Measurements from ENCODE around the gene PPP4C.
A peak's percentile ranks its signal among the peaks of the same experiment; 100 is the strongest.

The PPP4C gene

GRCh38 chr16:30082545-30083090 lies 6.8 kb downstream of the PPP4C start:
- no peak for DNase-seq (ENCODE audit: low read depth)

GRCh38 chr16:30083216-30084055 lies 7.6 kb downstream of the PPP4C start:
- DNase-seq (ENCODE audit: low read depth) = no peak

GRCh38 chr16:30084096-30084815 lies 8.5 kb downstream of the PPP4C start:
- no peak for DNase-seq (ENCODE audit: low read depth)

- DNase-seq (ENCODE audit: low read depth) = no peak
These were observed 9.0 kb downstream of the PPP4C start for GRCh38 chr16:30084816-30085159.

DNA sequence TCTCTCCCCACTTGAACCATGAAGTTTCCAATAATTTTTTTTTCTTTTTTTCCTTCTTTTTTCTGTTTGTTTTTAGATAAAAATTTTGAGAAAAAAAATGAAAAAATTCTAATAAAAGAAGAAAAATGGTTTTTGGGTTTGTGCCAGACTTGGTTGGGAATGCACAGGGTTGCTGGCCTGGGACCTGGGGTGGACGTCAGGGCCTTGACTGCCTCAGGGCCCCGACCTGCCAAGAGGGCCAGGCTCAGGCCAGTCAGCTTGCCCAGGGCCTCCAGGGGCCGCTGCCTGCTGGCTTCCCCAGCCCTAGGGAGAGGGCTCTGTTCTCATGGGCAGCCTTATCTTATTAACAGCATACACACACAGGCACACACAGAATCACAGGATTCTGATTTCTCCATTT lies 9.5 kb downstream of the PPP4C start:
- DNase-seq (ENCODE audit: low read depth) = no peak

DNA sequence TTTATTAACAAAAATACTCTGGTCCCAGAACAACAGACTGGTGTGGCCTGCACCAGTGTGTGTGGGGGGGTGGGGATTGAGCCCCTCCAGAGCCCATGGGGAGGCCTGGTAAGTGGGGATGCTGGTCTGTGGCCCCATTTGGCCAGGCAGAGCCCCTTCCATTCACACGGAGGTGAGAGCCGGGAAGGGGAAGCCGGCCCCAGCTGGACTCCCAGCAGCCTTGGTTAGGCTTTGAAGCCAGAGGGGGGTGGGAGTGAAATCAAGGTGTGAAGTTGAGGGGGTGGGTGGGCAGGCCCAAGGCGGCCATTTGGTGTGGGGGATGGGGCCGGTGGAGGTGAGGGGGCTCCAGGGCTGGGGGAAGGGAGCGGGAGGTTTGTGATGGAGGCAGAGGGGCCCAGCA lies 10.0 kb downstream of the PPP4C start:
- no peak for DNase-seq (ENCODE audit: low read depth)

GRCh38 chr16:30086291-30087140 lies 10.7 kb downstream of the PPP4C start:
- no peak for DNase-seq (ENCODE audit: low read depth)

DNA sequence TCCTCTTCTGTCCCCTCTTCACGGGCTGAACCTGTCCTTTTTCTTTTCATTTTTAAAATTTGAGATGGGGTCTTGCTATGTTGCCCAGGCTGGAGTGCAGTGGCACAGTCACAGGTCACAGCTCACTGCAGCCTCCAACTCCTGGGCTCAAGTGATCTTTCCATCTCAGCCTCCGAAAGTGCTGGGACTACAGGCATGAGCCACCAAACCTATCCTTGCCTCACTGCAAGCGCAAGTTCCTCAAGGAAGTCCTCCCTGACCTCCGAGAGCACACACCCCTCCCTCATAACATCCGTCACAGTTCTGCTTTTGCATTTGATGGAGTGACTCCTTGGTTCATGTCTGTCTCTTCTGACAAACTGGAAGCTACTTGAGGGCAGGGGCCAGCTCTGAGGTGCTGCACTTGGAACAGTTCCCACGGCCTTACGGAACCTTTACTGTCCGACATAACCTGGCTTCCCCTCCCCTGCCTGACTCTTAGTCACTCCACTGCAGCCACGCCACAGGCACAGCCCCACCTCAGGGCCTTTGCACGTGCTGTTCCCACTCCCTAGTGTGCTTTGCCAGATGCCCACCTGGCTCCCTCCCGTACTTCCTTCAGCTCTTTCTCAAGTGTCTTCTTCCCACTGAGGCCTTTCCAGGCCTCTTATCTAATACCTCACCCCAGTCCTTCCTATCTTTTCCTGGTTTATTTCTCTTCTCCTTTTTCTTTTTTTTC lies 11.5 kb downstream of the PPP4C start:
- no peak for DNase-seq (ENCODE audit: low read depth)

DNA sequence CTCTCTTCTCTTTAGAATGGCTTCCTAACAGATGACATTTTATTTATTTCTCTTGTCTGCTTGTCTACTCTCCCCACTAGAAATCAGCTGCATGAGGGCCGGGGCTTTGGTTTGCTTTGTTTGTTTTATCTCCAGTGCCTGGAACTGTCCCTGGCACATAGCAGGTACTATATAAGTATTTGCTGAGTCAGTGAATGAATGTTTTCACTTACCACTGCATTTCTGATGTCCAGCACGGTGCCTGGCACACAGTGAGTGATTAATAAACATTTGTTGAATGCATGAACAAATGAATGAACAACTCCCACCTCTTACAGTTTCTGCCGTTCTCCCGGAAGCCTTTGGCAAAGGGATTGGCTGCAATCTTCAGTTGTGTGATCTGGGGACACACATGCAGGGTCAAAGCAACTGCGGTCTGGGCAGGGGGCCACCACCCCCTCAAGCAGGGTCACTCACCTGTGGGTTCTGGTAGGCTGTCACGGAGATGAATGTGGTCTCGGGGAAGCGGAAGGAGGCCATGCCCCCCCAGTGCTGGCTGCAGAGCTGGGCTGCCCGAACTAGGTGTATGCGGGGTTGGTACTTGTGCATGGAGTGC lies 12.5 kb downstream of the PPP4C start:
- DNase-seq (ENCODE audit: low read depth) = no peak

DNA sequence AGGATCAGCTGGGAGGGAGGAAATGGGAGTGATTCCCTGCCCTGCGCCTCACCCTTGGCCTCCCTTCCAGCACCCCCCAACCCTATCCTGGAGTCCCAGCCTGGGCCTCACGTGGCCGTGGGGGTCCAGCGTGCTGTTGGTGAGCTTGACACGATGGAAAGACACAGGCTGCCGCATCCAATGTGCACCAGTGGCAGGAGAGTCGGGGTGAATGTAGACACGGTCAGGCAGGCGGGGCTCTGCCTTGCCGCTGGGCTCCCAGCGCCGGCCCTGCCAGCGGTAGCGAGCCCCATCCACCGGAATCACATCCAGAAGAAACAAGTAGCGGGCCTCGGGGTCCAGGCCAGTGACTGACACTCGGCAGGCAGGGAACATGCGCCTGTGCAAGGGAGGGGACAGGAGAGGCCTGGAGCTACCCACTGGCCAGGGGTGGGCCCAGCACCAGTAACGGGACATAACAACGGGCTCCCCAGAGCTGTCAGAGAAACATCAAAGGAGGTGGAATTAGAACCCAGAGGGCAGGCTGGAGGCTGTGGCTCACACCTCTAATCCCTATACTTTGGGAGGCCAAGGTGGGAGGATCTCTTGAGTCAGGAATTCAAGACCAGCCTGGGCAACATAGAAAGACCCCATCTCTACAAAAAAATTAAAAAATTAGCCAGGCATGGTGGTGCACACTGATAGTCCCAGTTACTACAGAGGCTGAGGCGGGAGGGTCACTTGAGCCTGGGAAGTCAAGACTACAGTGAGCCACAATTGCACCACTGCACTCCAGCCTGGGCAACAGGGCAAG lies 13.2 kb downstream of the PPP4C start:
- no peak for DNase-seq (ENCODE audit: low read depth)

DNA sequence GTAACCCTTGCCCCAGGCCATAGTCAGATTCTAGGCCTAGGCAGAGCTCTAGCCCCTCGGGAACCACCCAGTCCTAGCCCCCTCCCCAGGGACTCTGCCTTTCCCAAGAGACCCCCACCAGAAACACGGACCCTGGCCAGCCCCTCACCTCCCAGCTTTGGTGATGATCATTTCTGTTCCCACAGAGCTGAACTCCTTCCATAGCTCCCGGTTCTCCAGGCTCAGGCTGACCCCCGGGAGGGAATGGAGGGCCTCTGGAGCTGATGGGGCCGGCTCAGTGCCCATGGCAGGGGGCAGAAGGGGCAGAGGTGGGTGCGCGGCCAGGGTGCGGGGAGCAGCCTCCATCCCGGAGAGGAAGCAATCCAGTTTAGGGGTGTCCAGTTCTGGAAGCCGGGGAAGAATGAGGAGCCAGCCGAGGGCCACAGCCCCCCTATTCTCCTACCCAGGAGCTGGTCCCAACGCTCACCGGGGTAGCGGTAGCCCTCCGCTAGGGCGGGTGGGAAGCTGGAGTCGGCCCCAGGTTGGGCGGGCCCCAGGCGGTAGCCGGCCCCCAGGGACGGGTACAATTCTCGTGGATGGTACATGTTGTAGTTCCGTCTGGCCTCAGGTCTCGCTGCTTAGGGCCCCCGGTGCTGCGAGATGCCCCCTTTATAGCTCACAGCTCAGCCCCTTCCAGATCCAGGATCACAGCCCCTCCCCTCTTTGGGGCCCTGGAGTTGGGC lies 15.0 kb downstream of the PPP4C start:
- DNase-seq (ENCODE audit: low read depth) = no peak

DNA sequence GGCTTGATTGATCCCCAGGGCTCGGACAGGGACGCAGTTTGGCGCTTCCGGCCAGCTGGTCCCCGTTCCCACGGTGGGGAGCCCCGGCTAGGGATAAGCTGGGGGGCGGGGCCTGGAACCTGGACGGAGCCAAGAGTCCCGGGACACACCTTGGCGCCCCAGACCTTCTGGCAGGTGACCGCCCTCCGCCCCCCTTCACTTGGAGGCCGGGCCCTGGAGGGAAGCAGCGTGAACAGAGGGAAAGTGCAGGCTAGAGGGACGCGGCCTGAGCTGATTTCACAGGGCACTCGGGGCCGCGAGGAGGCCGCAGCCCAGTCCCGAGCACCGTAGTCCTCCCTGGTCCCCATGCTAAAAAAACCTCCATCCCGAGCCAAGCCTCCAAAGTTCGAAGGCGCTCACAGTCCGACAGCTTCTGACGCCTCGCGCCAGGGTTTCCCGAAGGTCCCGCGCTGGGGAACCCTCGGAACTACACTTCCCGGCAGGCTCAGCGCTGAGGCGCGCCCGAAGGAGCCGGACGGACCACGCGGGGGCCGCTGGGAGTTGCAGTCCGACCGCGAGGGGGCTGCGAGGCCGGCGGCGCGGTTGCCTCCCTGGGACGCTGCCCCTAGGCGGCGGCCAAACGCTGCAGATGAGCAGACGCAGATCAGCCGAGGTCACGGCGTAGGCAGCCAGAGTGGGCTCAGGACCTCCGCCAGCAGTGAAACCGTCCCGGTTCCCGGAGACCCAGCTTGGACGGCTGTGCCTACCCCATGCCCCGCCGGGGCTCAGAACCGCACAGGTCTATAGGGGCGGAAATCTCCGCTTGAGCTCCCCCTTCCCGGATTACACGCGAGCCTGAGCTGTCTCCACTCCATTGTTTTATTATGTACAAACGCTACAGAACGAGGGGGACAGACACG lies 15.9 kb downstream of the PPP4C start, which contains the start of gene TBX6:
Gene TBX6, minus strand, starts transcription at position 451 of the 899 bp plus-strand sequence. CDS start 731 bp downstream, outside the sequence.
- peak; percentile 94 for DNase-seq (ENCODE audit: low read depth)

DNA sequence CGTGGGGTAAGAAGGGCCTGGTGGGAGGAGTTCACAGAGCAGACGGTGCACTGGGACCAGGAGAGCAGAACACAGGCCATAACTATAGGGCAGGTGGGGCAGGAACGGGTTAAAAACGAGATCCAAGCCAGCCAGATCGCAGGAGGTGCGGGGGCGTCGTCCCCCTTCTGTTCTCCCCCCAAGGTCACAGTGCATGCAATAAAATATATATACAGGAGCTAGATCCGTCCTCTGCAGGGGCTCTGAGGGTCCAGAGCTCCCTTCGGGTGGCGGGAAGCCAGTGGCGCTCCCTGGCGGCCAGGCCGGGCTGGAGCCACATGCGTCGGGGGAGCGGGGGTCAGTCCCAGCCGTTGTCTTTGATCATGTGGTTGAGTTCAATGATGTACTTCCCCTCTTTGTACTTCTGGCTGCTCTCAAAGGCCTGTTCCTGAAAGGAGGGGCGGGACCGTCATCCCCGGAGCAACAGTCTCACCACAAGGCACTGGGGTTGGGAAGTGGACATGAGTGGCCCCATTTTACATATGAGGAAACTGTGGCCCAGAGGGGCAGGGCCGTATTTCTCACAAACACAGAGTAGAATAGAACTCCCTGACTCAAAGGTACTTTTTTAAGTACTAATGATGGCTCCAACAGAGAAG lies 16.7 kb downstream of the PPP4C start:
- peak; percentile 76 for DNase-seq (ENCODE audit: low read depth)

- no peak for DNase-seq (ENCODE audit: low read depth)
These were observed 18.9 kb downstream of the PPP4C start for GRCh38 chr16:30094541-30095165.

DNA sequence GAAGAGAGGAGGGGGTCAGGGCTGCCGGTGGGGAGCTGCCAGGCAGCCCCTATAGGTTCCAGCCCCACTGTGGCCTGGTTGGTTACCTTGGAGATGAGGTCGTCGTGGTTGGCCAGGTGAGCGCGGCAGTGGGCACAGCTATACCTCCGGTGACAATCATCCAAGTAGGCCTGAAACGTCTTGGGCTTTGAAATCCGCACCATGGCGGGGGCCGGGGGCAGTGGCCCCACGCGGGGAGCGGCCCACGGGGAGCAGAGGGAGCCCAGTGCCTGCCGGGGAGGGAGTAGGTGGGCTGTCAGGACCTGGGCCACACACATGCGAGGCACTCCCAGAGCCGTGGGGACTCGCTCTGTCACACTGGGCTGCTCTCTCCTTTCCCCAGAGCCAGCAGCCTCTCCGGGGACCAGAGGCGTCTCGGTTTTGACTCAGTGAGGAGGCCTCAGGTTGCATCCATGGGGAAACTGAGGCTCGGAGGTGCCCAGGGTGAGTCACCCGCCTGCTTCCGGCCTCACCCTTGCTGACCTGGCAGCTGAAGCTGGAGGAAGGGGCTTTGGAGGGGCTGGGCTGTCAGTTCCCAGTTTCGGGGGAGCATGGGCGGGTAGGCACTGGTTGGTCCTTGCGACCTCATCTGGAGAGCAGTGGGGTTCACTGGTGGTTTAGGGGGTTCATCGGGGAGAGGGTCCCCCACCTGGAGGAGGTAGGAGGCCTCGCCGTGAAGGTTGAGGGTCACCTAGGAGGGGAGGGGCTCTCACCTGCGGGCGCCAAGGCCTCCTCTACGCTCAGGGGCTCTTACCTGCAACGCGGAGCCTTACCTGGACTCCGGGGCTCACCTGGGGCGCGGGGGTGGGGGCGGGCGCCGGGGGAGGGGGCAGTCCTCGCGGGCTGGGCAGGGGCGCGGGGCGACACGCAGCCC lies 19.6 kb downstream of the PPP4C start:
- no peak for DNase-seq (ENCODE audit: low read depth)

- DNase-seq (ENCODE audit: low read depth) = peak; percentile 90
These were observed 20.5 kb downstream of the PPP4C start, which contains the start of gene YPEL3 for GRCh38 chr16:30096105-30096861. Gene YPEL3, minus strand, starts transcription at chr16:30096213. Its CDS starts 731 bp downstream, at chr16:30095482.

Data from activated T-cell treated with anti-CD3 and anti-CD28 coated beads for 48 hours (primary cell).